Epithelial cell of proximal tubule (primary cell): ENCODE results near the gene SKA3. TPM values are rescaled to one million over a fixed set of nuclear protein-coding genes. Genes with fewer than 3 reads are reported as not detected.
A peak's percentile ranks its signal among the peaks of the same experiment; 100 is the strongest.

Experiments
- DNase-seq: peaks from one replicate; pipeline ENCODE4 v3.0.0-alpha.2; 2011; ENCODE audit warnings: low read depth
- H3K4me3 ChIP-seq: 2 replicates; pipeline ENCODE4 v1.5.1; 2011; ENCODE audit warnings: low read depth, mild to moderate bottlenecking, low read length
- total RNA-seq: library from RNA; depleted of rRNA; stranded (reverse); fragments of >200 nt; gene quantifications from 2 replicates; pipeline ENCODE4 v1.2.3, GENCODE V29; 2015
- TF ChIP-seq, protein P1 (sequence below): conservative IDR thresholded peaks from 2 replicates; pipeline ENCODE4 v1.5.1; 2012; ENCODE audit warnings: low read depth, mild to moderate bottlenecking, low read length

The SKA3 gene
- total RNA-seq, 1 donor from 2014 or later, result 22.1 TPM

DNA sequence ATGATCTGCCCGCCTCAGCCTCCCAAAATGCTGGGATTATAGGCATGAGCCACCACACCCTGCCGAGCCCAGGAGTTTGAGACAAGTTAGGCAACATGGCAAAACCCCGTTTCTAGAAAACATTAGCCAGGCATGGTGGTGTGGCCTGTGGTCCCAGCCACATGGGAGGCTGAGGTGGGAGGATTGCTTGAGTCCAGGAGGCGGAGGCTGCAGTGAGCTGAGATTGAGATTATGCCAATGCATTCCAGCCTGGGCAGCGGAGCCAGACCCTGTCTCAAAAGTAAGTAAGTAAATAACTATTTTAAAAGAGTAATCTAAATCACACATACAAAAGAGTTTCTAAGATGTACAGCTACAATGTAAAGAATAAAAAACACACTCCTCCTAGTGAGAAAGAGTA, 41.9 kb downstream of the SKA3 start:
- TF ChIP-seq, protein P1, sequence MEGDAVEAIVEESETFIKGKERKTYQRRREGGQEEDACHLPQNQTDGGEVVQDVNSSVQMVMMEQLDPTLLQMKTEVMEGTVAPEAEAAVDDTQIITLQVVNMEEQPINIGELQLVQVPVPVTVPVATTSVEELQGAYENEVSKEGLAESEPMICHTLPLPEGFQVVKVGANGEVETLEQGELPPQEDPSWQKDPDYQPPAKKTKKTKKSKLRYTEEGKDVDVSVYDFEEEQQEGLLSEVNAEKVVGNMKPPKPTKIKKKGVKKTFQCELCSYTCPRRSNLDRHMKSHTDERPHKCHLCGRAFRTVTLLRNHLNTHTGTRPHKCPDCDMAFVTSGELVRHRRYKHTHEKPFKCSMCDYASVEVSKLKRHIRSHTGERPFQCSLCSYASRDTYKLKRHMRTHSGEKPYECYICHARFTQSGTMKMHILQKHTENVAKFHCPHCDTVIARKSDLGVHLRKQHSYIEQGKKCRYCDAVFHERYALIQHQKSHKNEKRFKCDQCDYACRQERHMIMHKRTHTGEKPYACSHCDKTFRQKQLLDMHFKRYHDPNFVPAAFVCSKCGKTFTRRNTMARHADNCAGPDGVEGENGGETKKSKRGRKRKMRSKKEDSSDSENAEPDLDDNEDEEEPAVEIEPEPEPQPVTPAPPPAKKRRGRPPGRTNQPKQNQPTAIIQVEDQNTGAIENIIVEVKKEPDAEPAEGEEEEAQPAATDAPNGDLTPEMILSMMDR, result no peak
- DNase-seq, result no peak
- H3K4me3 ChIP-seq, result no peak overlapping the region

GRCh38 chr13:21133077-21133476, 43.3 kb downstream of the SKA3 start:
- no peak overlapping the region for H3K4me3 ChIP-seq
- TF ChIP-seq, protein P1, result no peak
- DNase-seq, result no peak

DNA sequence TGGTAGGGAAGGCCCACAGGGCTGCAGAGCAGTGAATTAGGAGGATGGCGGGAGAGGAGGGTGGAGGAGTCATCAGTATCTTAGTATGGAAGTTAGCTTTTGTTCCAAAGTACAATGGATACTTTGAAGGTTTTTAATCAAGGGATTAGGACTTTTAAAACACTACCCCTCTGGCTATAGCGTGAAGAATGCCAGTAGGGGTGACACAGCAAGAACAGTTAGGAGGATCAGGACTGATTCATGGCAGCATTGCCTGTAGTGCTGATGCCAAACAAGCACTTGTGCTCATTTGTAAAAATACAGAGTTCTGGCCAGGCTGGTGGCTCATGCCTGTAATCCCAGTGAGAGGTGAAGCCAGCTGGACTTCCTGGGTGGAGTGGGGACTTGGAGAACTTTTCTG, 46.2 kb downstream of the SKA3 start:
- H3K4me3 ChIP-seq, result no peak overlapping the region
- no peak for DNase-seq
- TF ChIP-seq, protein P1, result no peak

GRCh38 chr13:21124852-21125251, 51.5 kb downstream of the SKA3 start:
- DNase-seq, result peak; percentile 57
- TF ChIP-seq, protein P1, result no peak
- no peak overlapping the region for H3K4me3 ChIP-seq

- H3K4me3 ChIP-seq, result no peak overlapping the region
- TF ChIP-seq, protein P1, result no peak
- no peak for DNase-seq
Measured at GRCh38 chr13:21123956-21124355, 52.4 kb downstream of the SKA3 start.

DNA sequence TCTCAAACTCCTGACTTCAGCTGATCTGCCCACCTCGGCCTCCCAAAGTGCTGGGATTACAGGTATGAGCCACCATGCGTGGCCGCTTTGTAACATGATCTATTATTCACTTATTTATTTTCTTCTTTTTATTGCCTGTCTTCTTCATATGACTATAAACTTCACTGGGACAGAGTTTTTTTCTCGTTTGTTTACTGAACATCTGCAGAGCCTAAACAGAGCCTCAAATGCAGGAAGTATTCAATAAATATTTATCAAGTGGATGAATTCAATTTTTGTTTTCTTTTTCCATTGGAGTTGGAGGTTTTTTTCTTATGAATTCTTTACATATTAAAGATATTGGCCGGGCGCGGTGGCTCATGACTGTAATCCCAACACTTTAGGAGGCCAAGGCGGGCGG, 54.7 kb downstream of the SKA3 start:
- H3K4me3 ChIP-seq, result no peak overlapping the region
- no peak for DNase-seq
- TF ChIP-seq, protein P1, result no peak

- TF ChIP-seq, protein P1, result no peak
- no peak overlapping the region for H3K4me3 ChIP-seq
- no peak for DNase-seq
Measured at GRCh38 chr13:21120191-21120590, 56.2 kb downstream of the SKA3 start.
